ENCODE data around the gene PRR15L.

GRCh38 chr17:47902039-47902744, 55.5 kb downstream of the PRR15L start:
- TF ChIP-seq POLR2A (IDR thresholded peaks at IDR 0.05), result no peak
- TF ChIP-seq, protein P1, sequence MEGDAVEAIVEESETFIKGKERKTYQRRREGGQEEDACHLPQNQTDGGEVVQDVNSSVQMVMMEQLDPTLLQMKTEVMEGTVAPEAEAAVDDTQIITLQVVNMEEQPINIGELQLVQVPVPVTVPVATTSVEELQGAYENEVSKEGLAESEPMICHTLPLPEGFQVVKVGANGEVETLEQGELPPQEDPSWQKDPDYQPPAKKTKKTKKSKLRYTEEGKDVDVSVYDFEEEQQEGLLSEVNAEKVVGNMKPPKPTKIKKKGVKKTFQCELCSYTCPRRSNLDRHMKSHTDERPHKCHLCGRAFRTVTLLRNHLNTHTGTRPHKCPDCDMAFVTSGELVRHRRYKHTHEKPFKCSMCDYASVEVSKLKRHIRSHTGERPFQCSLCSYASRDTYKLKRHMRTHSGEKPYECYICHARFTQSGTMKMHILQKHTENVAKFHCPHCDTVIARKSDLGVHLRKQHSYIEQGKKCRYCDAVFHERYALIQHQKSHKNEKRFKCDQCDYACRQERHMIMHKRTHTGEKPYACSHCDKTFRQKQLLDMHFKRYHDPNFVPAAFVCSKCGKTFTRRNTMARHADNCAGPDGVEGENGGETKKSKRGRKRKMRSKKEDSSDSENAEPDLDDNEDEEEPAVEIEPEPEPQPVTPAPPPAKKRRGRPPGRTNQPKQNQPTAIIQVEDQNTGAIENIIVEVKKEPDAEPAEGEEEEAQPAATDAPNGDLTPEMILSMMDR (IDR thresholded peaks at IDR 0.05), result no peak

All from upper lobe of left lung (tissue), 4 donors.